Upper lobe of left lung (tissue), 4 donors: Measurements from ENCODE around the gene SMG5.

Experiments used
- CTCF ChIP-seq, 6 experiments: fragments of 450-650 bp in 4 of 6; fragments of 200-600 bp in 2 of 6; sonication (generic) in 2 of 6; IDR thresholded peaks; one replicate each; pipeline ENCODE4 v1.5.1; 2016 to 2019; ENCODE audit warnings: antibody characterized with exemption in 6 of 6
- POLR2A ChIP-seq, 4 donors: fragments of 450-650 bp; IDR thresholded peaks; one replicate each; pipeline ENCODE4 v1.5.1; 2016 to 2017; ENCODE audit warnings: antibody characterized with exemption in 4 of 4, mild to moderate bottlenecking in 2 of 4

- TF ChIP-seq CTCF (IDR thresholded peaks at IDR 0.05) (no peak), POLR2A (IDR thresholded peaks at IDR 0.05) (no peak)
Observed at GRCh38 chr1:156253634-156254033, 29.0 kb downstream of the SMG5 start.
